Measurements from ENCODE around the gene EDIL3. TPM values are rescaled to one million over a fixed set of nuclear protein-coding genes. Genes with fewer than 3 reads are reported as not detected.

Gene EDIL3
- total RNA-seq, 1 experiment from 2014 or later = not detected

DNA sequence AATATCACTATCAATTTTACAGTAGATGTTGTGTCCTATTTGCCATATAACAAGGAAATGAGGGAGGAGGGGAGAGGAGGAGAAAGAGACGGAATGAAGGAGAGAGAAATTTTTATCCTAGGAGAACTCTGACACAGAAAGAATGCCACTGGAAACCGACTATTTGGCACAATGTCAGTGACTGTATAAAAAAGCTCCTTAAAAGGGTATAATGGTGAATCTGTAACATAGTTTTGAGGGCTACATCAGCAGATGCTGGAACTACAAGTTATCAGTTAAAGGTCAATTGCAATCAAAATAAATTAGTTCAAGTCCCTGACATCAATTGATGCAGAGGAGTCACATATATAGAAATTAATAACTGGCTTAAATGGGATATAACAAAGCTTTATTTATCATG is 5.7 kb downstream of the EDIL3 start:
- ChIA-PET CTCF (no interaction called here), POLR2A (interaction anchor here (0.6 kb wide), 1 partner anchor 508 kb away, joined by 3 read pairs; no protein-coding TSS in a partner anchor)

DNA sequence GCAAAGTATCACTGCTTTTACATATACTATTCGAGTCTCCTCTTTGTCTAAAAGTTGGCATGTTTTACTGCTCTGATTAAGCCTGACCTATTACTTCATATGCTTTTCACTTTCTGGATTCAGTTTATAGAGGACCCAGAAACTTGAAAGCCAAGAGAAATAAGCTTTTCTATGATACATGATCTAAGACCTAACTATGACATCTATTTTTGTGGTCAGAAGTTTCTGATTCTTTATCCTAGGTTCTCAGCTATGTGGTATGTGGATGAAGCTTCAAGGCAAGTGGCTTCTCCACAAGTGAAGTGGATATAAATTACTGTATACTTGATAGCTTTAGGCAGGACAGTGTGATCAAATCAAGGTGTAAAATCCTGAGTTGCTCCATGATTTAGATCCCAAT is 6.3 kb downstream of the EDIL3 start:
- intact Hi-C loops (cut with micrococcal nuclease) = loop anchor here (2.0 kb wide), 1 partner anchor 104 kb away; no protein-coding TSS in a partner anchor
- no TSS peak for BruUV-seq (replicated peaks)
- H3K9me3 Mint-ChIP-seq (ENCODE audit: unreplicated experiment) = no peaks in the 10 kb centered on the region
- peaks cover 9% of the 10 kb centered on the region for H3K4me1 Mint-ChIP-seq (ENCODE audit: insufficient read depth, unreplicated experiment)
- POLR2A ChIA-PET = no interaction called here
- no peak overlapping the region for H3K4me3 Mint-ChIP-seq (ENCODE audit: unreplicated experiment)
- no peaks in the 10 kb centered on the region for H3K36me3 Mint-ChIP-seq (ENCODE audit: insufficient read depth, unreplicated experiment)
- CTCF ChIA-PET = interaction anchor here (0.9 kb wide), 1 partner anchor 8 kb away, joined by 3 read pairs; no protein-coding TSS in a partner anchor
- DNase-seq (ENCODE audit: unreplicated experiment) = no peak
- TF ChIP-seq, protein P1, sequence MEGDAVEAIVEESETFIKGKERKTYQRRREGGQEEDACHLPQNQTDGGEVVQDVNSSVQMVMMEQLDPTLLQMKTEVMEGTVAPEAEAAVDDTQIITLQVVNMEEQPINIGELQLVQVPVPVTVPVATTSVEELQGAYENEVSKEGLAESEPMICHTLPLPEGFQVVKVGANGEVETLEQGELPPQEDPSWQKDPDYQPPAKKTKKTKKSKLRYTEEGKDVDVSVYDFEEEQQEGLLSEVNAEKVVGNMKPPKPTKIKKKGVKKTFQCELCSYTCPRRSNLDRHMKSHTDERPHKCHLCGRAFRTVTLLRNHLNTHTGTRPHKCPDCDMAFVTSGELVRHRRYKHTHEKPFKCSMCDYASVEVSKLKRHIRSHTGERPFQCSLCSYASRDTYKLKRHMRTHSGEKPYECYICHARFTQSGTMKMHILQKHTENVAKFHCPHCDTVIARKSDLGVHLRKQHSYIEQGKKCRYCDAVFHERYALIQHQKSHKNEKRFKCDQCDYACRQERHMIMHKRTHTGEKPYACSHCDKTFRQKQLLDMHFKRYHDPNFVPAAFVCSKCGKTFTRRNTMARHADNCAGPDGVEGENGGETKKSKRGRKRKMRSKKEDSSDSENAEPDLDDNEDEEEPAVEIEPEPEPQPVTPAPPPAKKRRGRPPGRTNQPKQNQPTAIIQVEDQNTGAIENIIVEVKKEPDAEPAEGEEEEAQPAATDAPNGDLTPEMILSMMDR (IDR thresholded peaks at IDR 0.05; ENCODE audit: unreplicated experiment) = no peak
- no peak overlapping the region for H3K27ac Mint-ChIP-seq (ENCODE audit: low read depth, unreplicated experiment)
- peaks cover 82% of the 10 kb centered on the region for H3K27me3 Mint-ChIP-seq (ENCODE audit: insufficient read depth, unreplicated experiment)

More for the DNA sequence above, 5.7 kb downstream of the EDIL3 start:
- BruUV-seq (replicated peaks) = no TSS peak
- TF ChIP-seq, protein P1 (IDR thresholded peaks at IDR 0.05; ENCODE audit: unreplicated experiment) = no peak
- no peak overlapping the region for H3K4me3 Mint-ChIP-seq (ENCODE audit: unreplicated experiment)
- H3K4me1 Mint-ChIP-seq (ENCODE audit: insufficient read depth, unreplicated experiment) = peaks cover 11% of the 10 kb centered on the region
- H3K36me3 Mint-ChIP-seq (ENCODE audit: insufficient read depth, unreplicated experiment) = no peaks in the 10 kb centered on the region
- H3K27ac Mint-ChIP-seq (ENCODE audit: low read depth, unreplicated experiment) = no peak overlapping the region
- intact Hi-C loops (cut with micrococcal nuclease) = loop anchor here (2.0 kb wide), 1 partner anchor 104 kb away; no protein-coding TSS in a partner anchor
- H3K27me3 Mint-ChIP-seq (ENCODE audit: insufficient read depth, unreplicated experiment) = peaks cover 82% of the 10 kb centered on the region
- H3K9me3 Mint-ChIP-seq (ENCODE audit: unreplicated experiment) = no peaks in the 10 kb centered on the region
- no peak for DNase-seq (ENCODE audit: unreplicated experiment)

DNA sequence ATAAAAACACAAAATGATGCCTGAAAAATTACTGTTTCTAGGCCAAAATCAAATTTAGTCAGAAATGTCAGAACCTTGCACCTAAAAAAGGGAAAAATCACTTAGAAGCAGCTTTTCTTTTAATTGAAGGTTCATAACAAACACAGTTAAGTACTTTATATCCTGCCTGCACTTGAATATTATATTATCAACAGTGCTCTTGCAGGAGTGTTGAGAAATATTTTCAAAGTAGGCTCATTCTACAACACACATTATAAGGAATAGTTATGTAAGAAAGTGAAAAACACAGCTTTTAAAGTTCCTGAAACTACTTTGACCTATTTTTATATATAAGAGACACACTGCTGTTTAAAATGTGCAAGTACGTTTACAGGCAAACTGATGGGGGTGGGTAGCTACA is 8.3 kb downstream of the EDIL3 start:
- Mint-ChIP-seq H3K4me1 (ENCODE audit: insufficient read depth, unreplicated experiment) (peaks cover 10% of the 10 kb centered on the region), H3K4me3 (ENCODE audit: unreplicated experiment) (no peak overlapping the region), H3K9me3 (ENCODE audit: unreplicated experiment) (no peaks in the 10 kb centered on the region), H3K36me3 (ENCODE audit: insufficient read depth, unreplicated experiment) (no peaks in the 10 kb centered on the region), H3K27me3 (ENCODE audit: insufficient read depth, unreplicated experiment) (peaks cover 82% of the 10 kb centered on the region), H3K27ac (ENCODE audit: low read depth, unreplicated experiment) (no peak overlapping the region)
- intact Hi-C loops (cut with micrococcal nuclease) = no loop called here
- POLR2A ChIA-PET = no interaction called here
- DNase-seq (ENCODE audit: unreplicated experiment) = no peak
- no TSS peak for BruUV-seq (replicated peaks)
- CTCF ChIA-PET = interaction anchor here (0.7 kb wide), 1 partner anchor 640 kb away, joined by 3 read pairs; no protein-coding TSS in a partner anchor
- TF ChIP-seq, protein P1 (IDR thresholded peaks at IDR 0.05; ENCODE audit: unreplicated experiment) = no peak

DNA sequence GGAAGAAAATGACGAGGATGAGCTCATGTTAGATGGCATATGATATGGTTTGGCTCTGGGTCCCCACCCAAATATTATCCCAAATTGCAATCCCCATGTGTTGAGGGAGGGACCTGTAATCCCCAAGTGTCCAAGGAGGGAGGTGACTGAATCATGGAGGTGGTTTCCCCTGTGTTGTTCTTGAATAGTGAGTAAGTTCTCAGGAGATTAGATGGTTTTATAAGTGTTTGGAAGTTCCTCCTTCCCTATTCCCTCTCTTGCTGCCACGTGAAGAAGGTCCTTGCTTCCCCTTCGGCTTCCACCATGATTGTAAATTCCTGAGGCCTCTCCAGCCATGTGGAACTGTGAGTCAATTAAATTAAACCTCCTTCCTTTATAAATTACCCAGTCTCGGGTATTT is 10.1 kb downstream of the EDIL3 start:
- CTCF ChIA-PET = no interaction called here
- POLR2A ChIA-PET = no interaction called here
- no peaks in the 10 kb centered on the region for H3K36me3 Mint-ChIP-seq (ENCODE audit: insufficient read depth, unreplicated experiment)
- H3K27me3 Mint-ChIP-seq (ENCODE audit: insufficient read depth, unreplicated experiment) = peaks cover 88% of the 10 kb centered on the region
- no TSS peak for BruUV-seq (replicated peaks)
- H3K9me3 Mint-ChIP-seq (ENCODE audit: unreplicated experiment) = no peaks in the 10 kb centered on the region
- H3K4me3 Mint-ChIP-seq (ENCODE audit: unreplicated experiment) = no peak overlapping the region
- peaks cover 10% of the 10 kb centered on the region for H3K4me1 Mint-ChIP-seq (ENCODE audit: insufficient read depth, unreplicated experiment)
- no peak for DNase-seq (ENCODE audit: unreplicated experiment)
- H3K27ac Mint-ChIP-seq (ENCODE audit: low read depth, unreplicated experiment) = no peak overlapping the region
- TF ChIP-seq, protein P1 (IDR thresholded peaks at IDR 0.05; ENCODE audit: unreplicated experiment) = no peak
- intact Hi-C loops (cut with micrococcal nuclease) = no loop called here
